ENCODE measurements around the gene POLG.
"Not testable (repeated sequence)": the region's sequence is repeated elsewhere in the genome, so short reads cannot be mapped to it uniquely, and the experiment has no call there.

The POLG gene

GRCh38 chr15:89282631-89283030 lies 52.0 kb downstream of the POLG start:
- no peak for DNase-seq (ENCODE audit: low read depth in 2 of 2)

- DNase-seq (ENCODE audit: low read depth in 2 of 2): no peak
These were observed 56.3 kb downstream of the POLG start for GRCh38 chr15:89278307-89278706.

GRCh38 chr15:89277281-89277680 lies 57.3 kb downstream of the POLG start:
- DNase-seq (ENCODE audit: low read depth in 2 of 2): not testable (repeated sequence)
